ENCODE measurements around the gene MGAT5. TPM values are rescaled to one million over a fixed set of nuclear protein-coding genes. Genes with fewer than 3 reads are reported as not detected.

The MGAT5 gene
- total and polyA plus RNA-seq, 5 donors = 29.0 to 156 (median 126) TPM

DNA sequence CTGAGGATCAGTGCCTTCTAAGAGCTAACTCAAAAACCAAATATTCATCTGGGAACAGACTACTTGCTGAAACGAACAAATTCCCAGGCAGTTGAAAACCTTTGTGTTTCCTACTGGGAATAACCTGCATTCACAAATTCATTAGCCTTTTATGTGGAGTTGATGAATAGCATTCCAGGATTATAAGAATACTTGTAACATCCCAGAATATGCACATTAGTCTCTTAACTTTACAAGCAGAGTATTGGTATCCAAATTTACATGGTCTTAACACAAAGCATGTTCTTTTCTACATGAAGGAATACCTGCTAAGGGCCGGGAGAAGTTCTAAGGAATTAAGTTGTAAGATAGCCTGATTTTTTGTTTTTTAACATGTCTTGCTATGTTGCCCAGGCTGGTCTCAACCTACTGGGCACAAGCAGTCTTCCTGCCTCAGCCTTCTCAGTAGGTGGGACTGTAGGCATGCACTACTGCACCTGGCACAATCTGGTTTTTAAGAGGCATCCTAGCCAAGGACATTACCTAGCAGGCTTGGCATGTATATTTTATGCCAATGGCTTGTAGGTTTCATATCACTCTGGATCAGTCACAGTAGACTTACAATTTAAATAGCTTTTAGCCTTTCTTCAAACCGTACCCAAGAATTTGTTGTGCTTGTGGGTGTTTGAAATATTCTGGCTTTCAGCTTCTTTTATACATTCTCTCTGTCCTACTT lies 50.7 kb downstream of the MGAT5 start:
- WGBS = 90% methylated on average over 3 of the region's 3 CpGs
- Histone ChIP-seq H3K27ac (ENCODE audit: low read length) (no peak overlapping the region), H3K9me3 (ENCODE audit: control insufficient read depth, low read length) (no peaks in the 10 kb centered on the region), H3K27me3 (ENCODE audit: control insufficient read depth, insufficient read depth) (no peaks in the 10 kb centered on the region), H3K4me1 (ENCODE audit: control insufficient read depth, insufficient read depth, low read length) (peaks cover 4% of the 10 kb centered on the region), H3K4me3 (ENCODE audit: low read length) (no peak overlapping the region)
- DNase-seq (no peak), ATAC-seq (no peak)
- intact Hi-C loops (cut with DNase I) = no loop called here

GRCh38 chr2:134305109-134305491 lies 51.2 kb downstream of the MGAT5 start:
- H3K4me3 ChIP-seq (ENCODE audit: low read length) = no peak overlapping the region
- H3K27me3 ChIP-seq (ENCODE audit: control insufficient read depth, insufficient read depth) = no peaks in the 10 kb centered on the region
- no peak for ATAC-seq
- WGBS = 88% methylated on average over 5 of the region's 5 CpGs
- no peaks in the 10 kb centered on the region for H3K9me3 ChIP-seq (ENCODE audit: control insufficient read depth, low read length)
- peaks cover 4% of the 10 kb centered on the region for H3K4me1 ChIP-seq (ENCODE audit: control insufficient read depth, insufficient read depth, low read length)
- no peak overlapping the region for H3K27ac ChIP-seq (ENCODE audit: low read length)
- no peak for DNase-seq
- intact Hi-C loops (cut with DNase I) = no loop called here

DNA sequence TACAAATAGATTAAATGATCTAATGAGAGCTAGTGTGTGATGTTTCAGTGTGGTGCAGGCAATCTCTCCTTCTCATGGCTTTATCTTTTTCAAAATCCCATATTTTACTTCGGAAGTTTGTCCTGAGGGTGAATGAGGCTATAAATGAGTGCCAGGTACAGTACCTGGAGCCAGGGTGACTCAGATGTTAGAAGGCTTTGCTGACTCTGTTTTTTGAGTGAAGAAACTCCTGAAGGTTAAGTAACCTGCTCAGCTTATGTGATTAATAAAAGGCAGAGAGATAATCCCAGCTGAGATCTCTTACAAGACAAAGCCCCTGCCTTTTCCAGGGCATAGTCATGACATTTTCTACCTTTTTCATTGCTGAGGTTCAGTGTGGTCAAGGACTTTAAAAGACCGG lies 52.6 kb downstream of the MGAT5 start:
- no peak for DNase-seq
- H3K4me3 ChIP-seq (ENCODE audit: low read length) = no peak overlapping the region
- no peak overlapping the region for H3K27ac ChIP-seq (ENCODE audit: low read length)
- peaks cover 7% of the 10 kb centered on the region for H3K4me1 ChIP-seq (ENCODE audit: control insufficient read depth, insufficient read depth, low read length)
- 81% methylated on average over 2 of the region's 2 CpGs for WGBS
- intact Hi-C loops (cut with DNase I) = no loop called here
- H3K9me3 ChIP-seq (ENCODE audit: control insufficient read depth, low read length) = no peaks in the 10 kb centered on the region
- no peak for ATAC-seq
- no peaks in the 10 kb centered on the region for H3K27me3 ChIP-seq (ENCODE audit: control insufficient read depth, insufficient read depth)

DNA sequence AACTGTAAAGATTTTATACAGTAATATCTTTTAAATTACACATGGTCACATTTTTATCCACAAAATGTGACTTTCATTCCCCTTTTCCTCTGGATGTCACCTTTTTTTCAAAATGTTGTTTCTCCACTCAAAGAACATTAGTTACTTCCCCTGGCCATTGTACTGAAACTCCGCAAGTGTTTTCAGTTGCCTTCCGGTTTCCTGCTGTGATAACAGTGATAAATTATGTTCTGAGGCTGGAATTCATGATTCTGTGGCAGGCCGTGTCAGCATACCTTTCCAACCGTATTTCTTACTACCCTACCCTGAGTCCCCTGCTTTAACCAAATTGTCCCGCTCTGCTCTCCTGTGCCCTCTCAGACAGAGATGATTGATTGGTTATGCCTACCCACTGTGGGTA lies 53.5 kb downstream of the MGAT5 start:
- intact Hi-C loops (cut with DNase I) = no loop called here
- H3K4me1 ChIP-seq (ENCODE audit: control insufficient read depth, insufficient read depth, low read length) = peaks cover 8% of the 10 kb centered on the region
- H3K27me3 ChIP-seq (ENCODE audit: control insufficient read depth, insufficient read depth) = no peaks in the 10 kb centered on the region
- no peak overlapping the region for H3K4me3 ChIP-seq (ENCODE audit: low read length)
- no peak overlapping the region for H3K27ac ChIP-seq (ENCODE audit: low read length)
- no peaks in the 10 kb centered on the region for H3K9me3 ChIP-seq (ENCODE audit: control insufficient read depth, low read length)
- 54% methylated on average over 5 of the region's 5 CpGs for WGBS
- peak in 1 of 2 donors; percentile 67 for ATAC-seq
- DNase-seq = no peak

GRCh38 chr2:134308474-134309385 lies 54.9 kb downstream of the MGAT5 start:
- 98% methylated on average over 3 of the region's 3 CpGs for WGBS
- intact Hi-C loops (cut with DNase I) = no loop called here

DNA sequence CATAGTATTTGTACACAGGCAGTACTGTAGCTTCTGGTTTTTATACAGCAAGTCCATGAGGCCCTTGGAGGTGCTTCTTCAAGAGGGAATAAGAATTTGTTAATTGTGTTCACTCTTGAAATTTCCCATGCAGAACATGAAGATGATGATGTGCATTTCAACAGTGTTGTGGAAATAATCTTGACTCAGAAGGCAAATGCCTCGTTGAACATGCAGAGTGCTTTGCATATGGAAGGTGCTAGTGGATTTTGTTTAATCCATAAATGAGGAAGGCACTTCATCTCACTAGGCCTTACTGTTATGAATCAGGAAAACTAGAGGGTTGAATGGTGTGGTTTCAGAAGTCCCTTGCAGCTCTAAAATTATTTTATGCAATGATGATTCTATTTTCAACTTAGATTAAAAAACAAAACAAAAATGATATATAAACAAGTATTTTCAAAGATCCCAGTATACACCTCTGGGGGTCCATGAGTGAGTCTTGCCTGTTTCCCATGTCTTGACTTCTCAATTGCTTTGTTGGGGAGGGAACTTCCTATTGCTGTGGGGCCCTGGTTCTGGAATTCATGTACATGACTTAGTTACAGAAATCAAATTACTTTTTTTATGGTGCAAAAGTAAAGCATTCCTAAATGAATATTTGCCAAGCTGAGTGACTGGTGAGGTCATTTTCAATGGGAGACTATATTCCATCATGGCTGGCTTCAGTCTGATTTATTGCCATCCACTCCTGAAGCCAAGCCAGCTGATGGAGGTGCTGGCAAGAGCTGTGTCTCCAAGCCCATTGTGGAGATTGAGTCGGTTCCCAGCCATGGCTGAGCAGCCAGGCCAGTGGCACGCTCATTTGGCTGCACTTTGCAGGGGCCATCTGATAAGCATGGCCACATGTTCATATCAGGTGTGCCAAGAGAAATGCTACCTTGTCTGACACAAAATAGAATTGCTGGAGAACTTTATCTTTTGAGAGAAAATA lies 56.5 kb downstream of the MGAT5 start:
- 61% methylated on average over 3 of the region's 3 CpGs for WGBS

More at GRCh38 chr2:134308474-134309385, 54.9 kb downstream of the MGAT5 start:
- DNase-seq (no peak), ATAC-seq (no peak)
- no peak overlapping the region for H3K4me3 ChIP-seq (ENCODE audit: low read length)
- no peaks in the 10 kb centered on the region for H3K27me3 ChIP-seq (ENCODE audit: control insufficient read depth, insufficient read depth)
- no peak overlapping the region for H3K27ac ChIP-seq (ENCODE audit: low read length)
- H3K9me3 ChIP-seq (ENCODE audit: control insufficient read depth, low read length) = no peaks in the 10 kb centered on the region
- H3K4me1 ChIP-seq (ENCODE audit: control insufficient read depth, insufficient read depth, low read length) = peaks cover 11% of the 10 kb centered on the region

DNA sequence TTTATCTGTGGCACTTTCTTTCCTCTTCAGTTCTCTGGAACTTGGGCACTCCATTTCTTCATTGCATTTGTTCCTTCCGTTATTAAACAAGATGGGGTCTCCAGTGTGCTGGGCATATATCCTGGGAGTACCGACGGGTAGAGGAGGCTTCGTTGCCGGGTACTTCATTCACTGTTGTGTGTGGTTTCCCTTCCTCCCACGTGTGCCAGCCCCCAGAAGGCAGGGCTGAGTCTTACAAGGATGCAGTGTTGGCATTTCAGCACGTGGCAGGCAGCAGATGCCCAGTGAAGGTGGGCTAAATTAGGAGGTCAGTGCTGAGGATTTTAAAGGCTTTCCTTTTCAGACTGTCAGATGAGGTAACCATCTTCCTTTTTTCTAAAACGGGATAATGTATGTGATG lies 58.6 kb downstream of the MGAT5 start:
- intact Hi-C loops (cut with DNase I) = no loop called here
- Histone ChIP-seq H3K4me1 (ENCODE audit: control insufficient read depth, insufficient read depth, low read length) (peaks cover 24% of the 10 kb centered on the region), H3K4me3 (ENCODE audit: low read length) (no peak overlapping the region), H3K9me3 (ENCODE audit: control insufficient read depth, low read length) (no peaks in the 10 kb centered on the region), H3K27ac (ENCODE audit: low read length) (peak overlapping the region; percentile 34), H3K27me3 (ENCODE audit: control insufficient read depth, insufficient read depth) (no peaks in the 10 kb centered on the region)
- WGBS = 45% methylated on average over 8 of the region's 8 CpGs
- ATAC-seq (no peak), DNase-seq (no peak)

More for the DNA sequence above, 56.5 kb downstream of the MGAT5 start:
- Histone ChIP-seq H3K27ac (ENCODE audit: low read length) (no peak overlapping the region), H3K9me3 (ENCODE audit: control insufficient read depth, low read length) (no peaks in the 10 kb centered on the region), H3K27me3 (ENCODE audit: control insufficient read depth, insufficient read depth) (no peaks in the 10 kb centered on the region), H3K4me3 (ENCODE audit: low read length) (no peak overlapping the region), H3K4me1 (ENCODE audit: control insufficient read depth, insufficient read depth, low read length) (peaks cover 21% of the 10 kb centered on the region)
- DNase-seq = peak in 2 of 3 donors; percentile 34 to 45
- no peak for ATAC-seq
- intact Hi-C loops (cut with DNase I) = no loop called here

- WGBS = 58% methylated on average over 4 of the region's 4 CpGs
- Histone ChIP-seq H3K27ac (ENCODE audit: low read length) (peak overlapping the region; percentile 14), H3K27me3 (ENCODE audit: control insufficient read depth, insufficient read depth) (no peaks in the 10 kb centered on the region), H3K9me3 (ENCODE audit: control insufficient read depth, low read length) (no peaks in the 10 kb centered on the region), H3K4me1 (ENCODE audit: control insufficient read depth, insufficient read depth, low read length) (peaks cover 24% of the 10 kb centered on the region), H3K4me3 (ENCODE audit: low read length) (no peak overlapping the region)
- ATAC-seq = no peak
- intact Hi-C loops (cut with DNase I) = no loop called here
- DNase-seq = no peak
Observed at GRCh38 chr2:134314202-134314601, 60.3 kb downstream of the MGAT5 start.

GRCh38 chr2:134314681-134315368 lies 61.0 kb downstream of the MGAT5 start:
- peak overlapping the region; percentile 19 for H3K27ac ChIP-seq (ENCODE audit: low read length)
- ATAC-seq (peak; percentile 26 to 45), DNase-seq (peak; percentile 12 to 47 (median 36))
- H3K9me3 ChIP-seq (ENCODE audit: control insufficient read depth, low read length) = no peaks in the 10 kb centered on the region
- H3K4me1 ChIP-seq (ENCODE audit: control insufficient read depth, insufficient read depth, low read length) = peaks cover 24% of the 10 kb centered on the region
- 26% methylated on average over 5 of the region's 5 CpGs for WGBS
- H3K4me3 ChIP-seq (ENCODE audit: low read length) = no peak overlapping the region
- H3K27me3 ChIP-seq (ENCODE audit: control insufficient read depth, insufficient read depth) = no peaks in the 10 kb centered on the region
- intact Hi-C loops (cut with DNase I) = no loop called here

DNA sequence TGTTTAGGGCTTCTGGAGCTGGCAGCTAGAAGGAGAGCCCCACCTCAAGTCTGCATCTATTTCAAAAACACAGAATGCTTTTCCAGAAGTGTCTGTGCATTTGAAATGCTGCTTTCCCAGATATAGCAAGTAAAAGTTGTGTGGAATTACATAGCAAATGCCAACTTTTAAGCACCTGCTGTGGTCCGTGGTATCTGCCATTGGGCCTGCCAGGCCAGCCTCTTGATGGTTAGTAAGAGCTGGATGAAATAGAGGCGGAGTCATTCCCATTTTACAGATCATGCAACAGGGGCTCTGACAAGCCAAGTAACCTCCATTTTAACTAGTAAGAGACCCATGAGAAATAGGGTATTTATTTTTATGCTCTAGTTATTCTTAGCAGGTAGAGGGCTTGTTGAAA lies 61.6 kb downstream of the MGAT5 start:
- no peak overlapping the region for H3K4me3 ChIP-seq (ENCODE audit: low read length)
- H3K9me3 ChIP-seq (ENCODE audit: control insufficient read depth, low read length) = no peaks in the 10 kb centered on the region
- no peaks in the 10 kb centered on the region for H3K27me3 ChIP-seq (ENCODE audit: control insufficient read depth, insufficient read depth)
- intact Hi-C loops (cut with DNase I) = no loop called here
- 89% methylated on average over 2 of the region's 2 CpGs for WGBS
- peak in 1 of 3 donors; percentile 31 for DNase-seq
- no peak for ATAC-seq
- no peak overlapping the region for H3K27ac ChIP-seq (ENCODE audit: low read length)
- H3K4me1 ChIP-seq (ENCODE audit: control insufficient read depth, insufficient read depth, low read length) = peaks cover 24% of the 10 kb centered on the region
